Astrocyte (in vitro differentiated cells and primary cell): ENCODE results near the gene AGPAT3.

Experiments
- CTCF ChIP-seq: IDR thresholded peaks from 2 replicates; pipeline ENCODE4 v1.5.1; 2011; ENCODE audit warnings: low read depth, mild to moderate bottlenecking, inconsistent platforms, low read length, moderate library complexity; ENCODE audit not compliant: insufficient read depth
- EZH2 ChIP-seq: IDR thresholded peaks from 2 replicates; pipeline ENCODE4 v1.6.1; 2012; ENCODE audit warnings: mild to moderate bottlenecking, low read length, inconsistent platforms; ENCODE audit not compliant: insufficient read depth

GRCh38 chr21:43939443-43940328 lies 74.7 kb downstream of the AGPAT3 start:
- TF ChIP-seq CTCF (no peak), EZH2 (no peak)
